SKM-1 (cell line): ENCODE measurements around the gene MMP13.
"Not testable (repeated sequence)": the region's sequence is repeated elsewhere in the genome, so short reads cannot be mapped to it uniquely, and the experiment has no call there.

Source experiments
- DNase-seq: peaks from one replicate; lab custom pipeline; 2025; ENCODE audit not compliant: unreplicated experiment; lab: John Stamatoyannopoulos, UW

The MMP13 gene

DNA sequence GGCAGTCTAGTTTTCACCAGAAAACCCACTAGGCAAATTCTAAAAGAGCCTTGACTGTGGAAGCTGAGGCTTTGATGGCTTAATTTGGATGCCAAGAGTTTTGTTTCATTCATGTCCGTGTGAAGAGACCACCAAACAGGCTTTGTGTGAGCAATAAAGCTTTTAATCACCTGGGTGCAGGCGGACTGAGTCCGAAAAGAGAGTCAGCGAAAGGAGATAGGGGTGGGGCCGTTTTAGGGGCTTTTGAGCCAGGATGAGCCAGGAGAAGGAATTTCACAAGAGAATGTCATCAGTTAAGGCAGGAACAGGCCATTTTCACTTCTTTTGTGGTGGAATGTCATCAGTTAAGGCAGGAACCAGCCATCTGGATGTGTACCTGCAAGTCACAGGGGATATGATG, 51.6 kb downstream of the MMP13 start:
- DNase-seq = not testable (repeated sequence)

DNA sequence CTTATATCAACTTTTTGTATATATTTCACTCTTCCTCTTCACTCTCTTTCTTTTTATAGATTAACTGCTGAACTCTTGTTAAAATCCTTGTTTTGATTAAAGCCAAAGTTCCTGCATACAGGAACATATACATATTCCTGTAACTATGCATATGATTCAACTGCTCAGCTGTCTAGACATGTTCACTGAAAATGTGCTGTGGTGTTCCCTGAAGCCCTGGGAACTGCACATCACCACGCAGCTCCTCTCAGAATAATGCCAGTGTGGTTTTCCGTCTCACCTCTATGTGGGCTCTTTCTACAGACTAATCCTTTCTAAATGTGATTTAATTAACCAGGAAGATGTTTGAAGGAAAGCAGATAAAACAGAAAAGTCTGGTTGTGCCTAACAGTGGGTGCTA, 55.2 kb downstream of the MMP13 start:
- no peak for DNase-seq
